ENCODE measurements around the gene PIK3R6.
"Not testable (repeated sequence)": the region's sequence is repeated elsewhere in the genome, so short reads cannot be mapped to it uniquely, and the experiment has no call there.

Gene PIK3R6

GRCh38 chr17:8823279-8823678 is 44.2 kb downstream of the PIK3R6 start:
- no peak for DNase-seq

GRCh38 chr17:8822401-8823035 is 45.0 kb downstream of the PIK3R6 start:
- DNase-seq, result no peak

DNA sequence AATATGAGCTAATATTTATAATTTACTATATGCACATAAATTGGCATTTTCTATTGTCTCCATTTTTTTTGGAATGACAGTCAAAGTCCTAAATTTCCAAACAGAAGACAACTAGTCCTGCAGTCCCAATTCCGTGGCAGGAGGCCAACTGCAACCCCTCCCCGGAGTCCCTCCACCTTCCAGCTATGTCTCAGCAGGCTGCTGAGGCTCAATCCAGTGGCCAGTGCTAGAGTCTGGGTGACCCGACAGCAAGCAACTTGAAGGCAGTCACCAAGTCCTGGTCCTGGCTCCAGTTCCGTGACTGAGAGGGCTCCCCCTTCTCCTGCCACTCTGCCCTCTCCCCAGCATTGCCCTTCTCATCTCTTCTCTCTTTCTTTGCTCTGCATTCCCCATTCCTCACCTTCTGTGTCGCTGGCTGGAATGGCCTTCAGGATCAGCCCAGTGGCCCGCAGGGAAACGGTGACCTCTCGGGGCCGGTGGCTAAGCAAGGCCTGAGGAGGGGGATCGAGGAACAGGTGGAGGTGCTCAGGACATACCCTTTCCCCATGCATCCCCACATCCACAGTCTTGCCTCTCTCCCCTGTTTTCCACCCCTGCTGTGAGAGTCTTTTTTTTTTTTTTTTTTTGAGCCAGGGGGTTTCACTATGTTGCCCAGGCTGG is 45.9 kb downstream of the PIK3R6 start:
- no peak for DNase-seq

- DNase-seq, result no peak
These were observed 47.0 kb downstream of the PIK3R6 start for GRCh38 chr17:8820311-8821010.

DNA sequence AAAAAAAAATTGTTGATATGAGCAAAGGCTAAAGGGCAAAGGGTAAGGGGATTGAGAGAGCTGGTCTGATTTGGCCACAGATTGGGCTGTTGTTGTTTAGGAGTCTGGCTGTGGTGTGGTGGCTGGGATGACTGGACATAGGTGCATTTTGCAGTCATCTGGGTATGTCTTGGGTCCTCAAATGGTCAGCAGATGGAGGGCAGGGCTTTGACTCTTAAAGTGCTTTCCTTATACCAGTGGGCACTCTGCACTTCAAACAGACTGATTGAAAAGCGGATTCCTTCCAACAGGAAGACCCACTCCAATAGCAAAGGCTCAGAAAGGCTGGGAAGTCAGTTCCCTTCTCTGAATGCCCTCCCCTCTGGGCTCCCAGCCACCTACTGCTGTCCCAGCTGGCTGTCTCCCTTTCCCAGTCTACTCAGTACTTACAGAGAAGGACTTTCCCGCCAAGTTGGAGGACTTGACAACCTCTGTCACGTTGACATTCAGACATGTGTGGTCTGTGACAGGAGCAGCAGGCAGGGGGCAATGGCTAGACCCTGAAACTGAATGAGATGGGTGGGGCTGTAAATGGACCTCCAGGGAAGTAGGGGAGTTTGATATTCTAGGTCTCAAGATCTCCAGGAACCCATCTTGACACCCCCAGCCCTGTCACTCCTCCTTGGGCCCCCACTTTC is 48.7 kb downstream of the PIK3R6 start:
- DNase-seq, result no peak

DNA sequence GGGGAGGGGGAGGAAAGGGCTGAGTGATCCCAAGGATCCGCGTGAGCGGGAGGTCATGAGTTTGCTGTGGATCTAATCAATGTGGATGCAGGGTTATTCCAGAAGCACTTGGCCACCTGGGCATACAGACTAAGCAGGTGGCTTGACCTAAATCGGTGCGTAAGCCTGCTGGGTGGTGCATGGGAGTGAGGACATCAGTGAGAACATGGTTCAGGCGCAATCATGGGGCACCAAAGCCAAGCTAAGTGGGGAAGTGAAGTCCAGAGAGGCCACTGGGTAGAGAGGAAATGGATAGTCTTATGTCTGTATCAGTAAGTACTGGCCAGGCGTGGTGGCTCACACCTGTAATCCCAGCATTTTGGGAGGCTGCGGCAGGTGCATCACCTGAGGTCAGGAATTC is 49.4 kb downstream of the PIK3R6 start:
- no peak for DNase-seq

DNA sequence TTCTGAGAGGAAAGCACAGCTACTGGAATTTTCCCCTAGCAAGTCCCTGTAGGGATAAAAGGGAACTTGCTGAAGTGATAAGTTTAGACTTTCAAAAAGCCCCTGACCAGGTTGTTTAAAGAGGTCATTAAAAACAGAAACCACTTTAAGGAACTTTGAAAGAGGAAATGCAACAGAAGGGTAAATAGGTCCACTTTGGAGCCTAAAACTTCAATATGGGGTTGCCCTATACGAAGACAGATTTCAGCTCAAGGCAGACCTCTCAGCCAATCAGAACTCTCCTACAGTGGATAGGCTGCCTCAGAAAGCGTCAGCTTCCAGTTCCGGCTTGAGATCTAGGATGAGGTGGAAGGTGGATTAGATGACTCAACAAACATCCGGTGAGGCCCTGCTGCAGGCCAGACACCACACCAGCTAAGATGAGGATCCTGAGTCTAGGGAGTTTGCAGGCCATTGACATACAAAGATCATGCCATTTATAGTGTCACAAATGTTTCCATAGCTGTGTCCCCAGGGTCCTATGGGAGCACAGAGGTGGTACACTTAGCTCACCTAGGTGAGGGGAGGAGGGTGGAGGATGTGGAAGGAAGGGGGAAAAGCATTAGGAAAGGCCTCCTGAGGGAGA is 60.4 kb downstream of the PIK3R6 start:
- peak; percentile 82 for DNase-seq

GRCh38 chr17:8806253-8806925 is 61.1 kb downstream of the PIK3R6 start:
- DNase-seq, result no peak

- not testable (repeated sequence) for DNase-seq
These were observed 62.1 kb downstream of the PIK3R6 start for GRCh38 chr17:8805396-8805795.

GRCh38 chr17:8803531-8804420 is 63.7 kb downstream of the PIK3R6 start:
- DNase-seq, result no peak

- DNase-seq, result no peak
These were observed 66.2 kb downstream of the PIK3R6 start for GRCh38 chr17:8801135-8801840.

GRCh38 chr17:8800656-8801055 is 66.8 kb downstream of the PIK3R6 start:
- DNase-seq, result no peak

DNA sequence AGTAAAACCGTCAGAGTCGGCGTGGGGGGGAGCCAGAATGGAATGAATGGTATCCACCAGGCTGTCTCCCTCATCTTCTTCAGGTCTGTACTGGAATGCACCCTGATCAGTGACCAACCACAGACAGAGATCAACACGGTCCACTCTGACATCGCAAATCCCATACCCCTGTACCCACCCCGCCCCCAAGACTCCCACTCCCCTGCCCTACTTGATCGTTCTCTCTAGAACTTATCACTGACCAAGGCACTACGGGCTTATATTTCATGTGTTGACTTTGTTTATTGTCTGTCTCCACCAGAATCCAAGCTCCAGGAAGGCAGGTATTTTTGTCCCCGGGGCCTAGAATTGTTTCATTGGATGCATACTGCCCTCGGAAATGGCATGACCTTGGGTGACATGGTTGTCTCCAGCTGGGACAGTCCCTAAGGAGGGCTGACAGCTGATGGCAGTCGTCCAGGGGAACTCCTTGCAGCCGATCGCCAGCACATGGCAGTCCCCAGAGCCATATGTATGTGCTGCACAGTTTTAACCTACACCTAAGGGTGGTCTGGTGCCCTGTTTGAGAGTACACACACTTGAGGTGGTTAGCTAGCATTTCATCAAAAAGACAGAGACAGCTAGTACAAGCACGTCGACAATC is 67.8 kb downstream of the PIK3R6 start:
- DNase-seq, result no peak

- peak; percentile 36 for DNase-seq
These were observed 68.5 kb downstream of the PIK3R6 start, which contains the start of gene MFSD6L for GRCh38 chr17:8798846-8799569. MFSD6L (minus strand) TSS chr17:8799365; CDS start chr17:8799120, 245 bp downstream.

DNA sequence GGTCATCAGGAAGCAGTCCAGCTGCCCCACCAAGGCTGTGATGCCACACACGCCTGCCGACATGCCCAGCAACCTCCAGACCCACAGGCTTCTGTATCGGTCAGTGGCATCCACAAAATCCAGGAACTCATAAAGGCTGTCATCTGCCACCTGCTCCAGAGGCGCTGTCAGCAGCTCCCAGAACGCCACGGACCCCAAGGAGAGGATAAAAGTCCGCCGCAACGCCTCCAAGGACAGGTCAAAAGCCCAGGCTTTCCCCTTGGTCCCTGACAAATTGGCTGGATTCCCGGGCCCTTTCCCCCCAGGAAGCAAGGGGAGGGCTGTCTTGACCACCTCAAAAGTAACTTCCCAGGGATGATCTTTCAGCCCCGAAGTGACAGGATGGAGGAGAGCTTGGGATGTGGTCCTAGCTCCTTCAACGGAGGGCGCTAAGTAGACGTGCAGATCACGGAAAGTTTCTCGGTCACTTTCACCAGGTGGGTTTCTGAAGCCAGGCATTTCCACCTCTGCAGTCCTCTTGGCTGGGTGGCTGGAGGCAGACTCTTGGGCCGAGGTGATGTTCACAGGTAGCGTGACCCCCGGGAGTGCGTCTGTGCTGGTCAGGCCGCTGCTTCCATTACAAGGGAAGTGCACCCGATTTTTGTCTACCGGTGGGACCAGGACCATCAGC is 69.2 kb downstream of the PIK3R6 start:
- DNase-seq, result no peak

GRCh38 chr17:8797621-8798175 is 69.8 kb downstream of the PIK3R6 start:
- no peak for DNase-seq

GRCh38 chr17:8794636-8795035 is 72.8 kb downstream of the PIK3R6 start:
- no peak for DNase-seq

- no peak for DNase-seq
These were observed 73.8 kb downstream of the PIK3R6 start for GRCh38 chr17:8793649-8794048.

GRCh38 chr17:8792646-8793045 is 74.8 kb downstream of the PIK3R6 start:
- no peak for DNase-seq
